H9 (cell line): ENCODE measurements around the gene CD8A. TPM values are rescaled to one million over a fixed set of nuclear protein-coding genes. Genes with fewer than 3 reads are reported as not detected.

ENCODE experiments used
- DNase-seq: peaks from one replicate; pipeline ENCODE4 v3.0.0-alpha.2; 2017
- H2AFZ ChIP-seq: one replicate; pipeline ENCODE4 v1.6.1; 2013; ENCODE audit warnings: mild to moderate bottlenecking, low read length, control low read depth, moderate library complexity
- H2AK5ac ChIP-seq: 2 replicates; pipeline ENCODE4 v1.6.1; 2013; ENCODE audit warnings: low read length, control low read depth, mixed read lengths; ENCODE audit not compliant: insufficient read length
- H2BK120ac ChIP-seq: one replicate; pipeline ENCODE4 v1.6.1; 2013; ENCODE audit warnings: low read depth, mild to moderate bottlenecking, low read length, control low read depth, inconsistent platforms; ENCODE audit not compliant: poor library complexity, severe bottlenecking
- H2BK12ac ChIP-seq: 2 replicates; pipeline ENCODE4 v1.6.1; 2013; ENCODE audit warnings: low read length, control low read depth, mixed read lengths, low read depth; ENCODE audit not compliant: insufficient read length
- H2BK15ac ChIP-seq: 2 replicates; pipeline ENCODE4 v1.6.1; 2013; ENCODE audit warnings: low read depth, low read length, control low read depth
- H2BK20ac ChIP-seq: one replicate; pipeline ENCODE4 v1.6.1; 2013; ENCODE audit warnings: low read depth, mild to moderate bottlenecking, low read length, control low read depth, inconsistent platforms; ENCODE audit not compliant: poor library complexity, severe bottlenecking
- H2BK5ac ChIP-seq: 2 replicates; pipeline ENCODE4 v1.6.1; 2013; ENCODE audit warnings: low read length, control low read depth, mixed read lengths; ENCODE audit not compliant: insufficient read length
- H3K14ac ChIP-seq: 2 replicates; pipeline ENCODE4 v1.6.1; 2013; ENCODE audit warnings: low read length, control low read depth; ENCODE audit not compliant: insufficient read depth
- H3K18ac ChIP-seq: 2 replicates; pipeline ENCODE4 v1.6.1; 2013; ENCODE audit warnings: low read depth, mild to moderate bottlenecking, mixed read lengths, low read length, control low read depth; ENCODE audit not compliant: insufficient read length
- H3K23ac ChIP-seq: 2 replicates; pipeline ENCODE4 v1.6.1; 2013; ENCODE audit warnings: low read length, control low read depth, mixed read lengths, low read depth; ENCODE audit not compliant: insufficient read length
- H3K23me2 ChIP-seq: 2 replicates; pipeline ENCODE4 v1.6.1; 2013; ENCODE audit warnings: low read depth, mild to moderate bottlenecking, mixed read lengths, low read length, control low read depth; ENCODE audit not compliant: insufficient read length, poor library complexity, severe bottlenecking
- H3K27ac ChIP-seq: 2 replicates; pipeline ENCODE4 v1.5.1; 2013; ENCODE audit warnings: low read length, control low read depth, mixed read lengths, low read depth; ENCODE audit not compliant: insufficient read length
- H3K27me3 ChIP-seq: 2 replicates; pipeline ENCODE4 v1.6.1; 2013; ENCODE audit warnings: low read length, control low read depth, inconsistent platforms; ENCODE audit not compliant: insufficient read depth
- H3K4ac ChIP-seq: 2 replicates; pipeline ENCODE4 v1.6.1; 2013; ENCODE audit warnings: low read depth, mild to moderate bottlenecking, control low read depth, inconsistent platforms, low read length, moderate library complexity
- H3K4me1 ChIP-seq: 2 replicates; pipeline ENCODE4 v1.6.1; 2013; ENCODE audit warnings: low read length, control low read depth, inconsistent platforms; ENCODE audit not compliant: insufficient read depth
- H3K4me2 ChIP-seq: 2 replicates; pipeline ENCODE4 v1.6.1; 2013; ENCODE audit warnings: low read length, control low read depth, mixed read lengths; ENCODE audit not compliant: insufficient read length, insufficient read depth
- H3K56ac ChIP-seq: 2 replicates; pipeline ENCODE4 v1.6.1; 2013; ENCODE audit warnings: low read depth, mild to moderate bottlenecking, mixed read lengths, low read length, control low read depth; ENCODE audit not compliant: insufficient read length
- H3K79me1 ChIP-seq: 2 replicates; pipeline ENCODE4 v1.6.1; 2013; ENCODE audit warnings: low read depth, mild to moderate bottlenecking, moderate library complexity, low read length, control low read depth, inconsistent platforms; ENCODE audit not compliant: insufficient read depth, poor library complexity, severe bottlenecking
- H3K79me2 ChIP-seq: 2 replicates; pipeline ENCODE4 v1.6.1; 2013; ENCODE audit warnings: low read length, control low read depth, inconsistent platforms; ENCODE audit not compliant: insufficient read depth
- H3K9ac ChIP-seq: 2 replicates; pipeline ENCODE4 v1.6.1; 2013; ENCODE audit warnings: low read length, control low read depth, mixed read lengths; ENCODE audit not compliant: insufficient read length; ENCODE audit errors: extremely low read depth
- H3K9me3 ChIP-seq: one replicate; pipeline ENCODE4 v1.6.1; 2013; ENCODE audit warnings: low read depth, low read length, inconsistent platforms; ENCODE audit not compliant: control insufficient read depth
- H3T11ph ChIP-seq: one replicate; pipeline ENCODE4 v1.6.1; 2013; ENCODE audit warnings: mild to moderate bottlenecking, low read length, control low read depth, inconsistent platforms
- H4K20me1 ChIP-seq: one replicate; pipeline ENCODE4 v1.6.1; 2013; ENCODE audit not compliant: control insufficient read depth, insufficient read length, insufficient read depth
- H4K5ac ChIP-seq: 2 replicates; pipeline ENCODE4 v1.6.1; 2013; ENCODE audit warnings: low read depth, mild to moderate bottlenecking, mixed read lengths, low read length, control low read depth; ENCODE audit not compliant: insufficient read length
- H4K8ac ChIP-seq: replicated peaks from 2 replicates; pipeline ENCODE4 v1.6.1; 2013; ENCODE audit warnings: low read length, control low read depth, mixed read lengths, low read depth; ENCODE audit not compliant: insufficient read length
- H4K91ac ChIP-seq: 2 replicates; pipeline ENCODE4 v1.6.1; 2013; ENCODE audit warnings: low read depth, mild to moderate bottlenecking, moderate library complexity, mixed read lengths, low read length, control low read depth; ENCODE audit not compliant: insufficient read length
- H3K27ac Mint-ChIP-seq, 3 experiments: 2 replicates in 2 of 3; 3 replicates in 1 of 3; pipeline ENCODE4 v1.8.0; 2020 to 2021; ENCODE audit warnings: mixed read lengths in 3 of 3, mild to moderate bottlenecking in 1 of 3, moderate library complexity in 1 of 3
- H3K27me3 Mint-ChIP-seq: 2 replicates; pipeline ENCODE4 v1.8.0; 2021; ENCODE audit warnings: low read depth, mild to moderate bottlenecking, moderate library complexity, mixed read lengths
- H3K36me3 Mint-ChIP-seq, 3 experiments: 2 replicates in 2 of 3; 3 replicates in 1 of 3; pipeline ENCODE4 v1.8.0; 2020 to 2021; ENCODE audit warnings: low read depth in 3 of 3, mixed read lengths in 3 of 3; ENCODE audit not compliant: insufficient read depth in 1 of 3
- H3K4me1 Mint-ChIP-seq, 2 experiments: 2 replicates each; pipeline ENCODE4 v1.8.0; 2020; ENCODE audit warnings: mixed read lengths in 2 of 2
- H3K4me3 Mint-ChIP-seq, 2 experiments: 2 replicates in 1 of 2; 3 replicates in 1 of 2; pipeline ENCODE4 v1.8.0; 2020 to 2021; ENCODE audit warnings: mild to moderate bottlenecking in 2 of 2, mixed read lengths in 2 of 2, moderate library complexity in 1 of 2
- H3K9me3 Mint-ChIP-seq, 2 experiments: 2 replicates in 1 of 2; 3 replicates in 1 of 2; pipeline ENCODE4 v1.8.0; 2020; ENCODE audit warnings: mild to moderate bottlenecking in 2 of 2, mixed read lengths in 2 of 2, moderate library complexity in 1 of 2
- WGBS: extraction: QIAGEN DNeasy Blood & Tissue Kit; methylation state at CpG from one replicate; pipeline ENCODE4 v1.1.7; 2013; ENCODE audit warnings: missing lambda C conversion rate, low lambda C conversion rate, mixed read lengths; ENCODE audit not compliant: insufficient read length; ENCODE audit errors: extremely low coverage; 5-methylcytosine and 5-hydroxymethylcytosine counted together
- total RNA-seq: library from RNA; stranded (reverse); gene quantifications from 2 replicates; pipeline ENCODE4 v1.2.1, GENCODE V29; 2021
- TF ChIP-seq, protein P1 (sequence below): fragments of 200-600 bp; sonication (generic); conservative IDR thresholded peaks from 3 replicates; pipeline ENCODE4 v1.8.0; 2021; ENCODE audit warnings: antibody characterized with exemption, mild to moderate bottlenecking

Gene CD8A
- total RNA-seq, 1 experiment from 2014 or later: not detected

- Histone ChIP-seq H3K27me3 (no peaks in the 10 kb centered on the region), H3K79me2 (no peaks in the 10 kb centered on the region), H2BK12ac (no peak overlapping the region), H3K23ac (no peak overlapping the region), H3T11ph (no peak overlapping the region), H3K9ac (no peak overlapping the region), H3K14ac (no peak overlapping the region), H3K18ac (no peak overlapping the region), H3K4ac (no peak overlapping the region), H3K27ac (no peak overlapping the region), H4K5ac (no peak overlapping the region), H3K56ac (no peak overlapping the region), H2AK5ac (no peak overlapping the region), H3K4me2 (no peak overlapping the region), H3K79me1 (no peaks in the 10 kb centered on the region), H3K23me2 (no peaks in the 10 kb centered on the region), H2BK15ac (no peak overlapping the region), H4K20me1 (no peaks in the 10 kb centered on the region), H2AFZ (no peak overlapping the region), H3K4me1 (no peaks in the 10 kb centered on the region), H4K91ac (no peak overlapping the region), H4K8ac (no peak overlapping the region), H2BK120ac (peak overlapping the region; percentile 9), H3K9me3 (peaks cover 4% of the 10 kb centered on the region), H2BK5ac (no peak overlapping the region), H2BK20ac (no peak overlapping the region)
- no peak overlapping the region for H3K4me3 Mint-ChIP-seq
- peaks cover 0 to 7% (median 2%) of the 10 kb centered on the region in 3 experiments; a peak in 3 of 7 replicates for H3K36me3 Mint-ChIP-seq
- TF ChIP-seq, protein P1, sequence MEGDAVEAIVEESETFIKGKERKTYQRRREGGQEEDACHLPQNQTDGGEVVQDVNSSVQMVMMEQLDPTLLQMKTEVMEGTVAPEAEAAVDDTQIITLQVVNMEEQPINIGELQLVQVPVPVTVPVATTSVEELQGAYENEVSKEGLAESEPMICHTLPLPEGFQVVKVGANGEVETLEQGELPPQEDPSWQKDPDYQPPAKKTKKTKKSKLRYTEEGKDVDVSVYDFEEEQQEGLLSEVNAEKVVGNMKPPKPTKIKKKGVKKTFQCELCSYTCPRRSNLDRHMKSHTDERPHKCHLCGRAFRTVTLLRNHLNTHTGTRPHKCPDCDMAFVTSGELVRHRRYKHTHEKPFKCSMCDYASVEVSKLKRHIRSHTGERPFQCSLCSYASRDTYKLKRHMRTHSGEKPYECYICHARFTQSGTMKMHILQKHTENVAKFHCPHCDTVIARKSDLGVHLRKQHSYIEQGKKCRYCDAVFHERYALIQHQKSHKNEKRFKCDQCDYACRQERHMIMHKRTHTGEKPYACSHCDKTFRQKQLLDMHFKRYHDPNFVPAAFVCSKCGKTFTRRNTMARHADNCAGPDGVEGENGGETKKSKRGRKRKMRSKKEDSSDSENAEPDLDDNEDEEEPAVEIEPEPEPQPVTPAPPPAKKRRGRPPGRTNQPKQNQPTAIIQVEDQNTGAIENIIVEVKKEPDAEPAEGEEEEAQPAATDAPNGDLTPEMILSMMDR: no peak
- WGBS: no CpG with 5 or more reads among the region's 2 CpGs
- peaks cover 16% of the 10 kb centered on the region for H3K27me3 Mint-ChIP-seq
- DNase-seq: no peak
- H3K9me3 Mint-ChIP-seq: peaks cover 6% of the 10 kb centered on the region in 2 experiments; a peak in 4 of 5 replicates
- H3K27ac Mint-ChIP-seq: no peak overlapping the region
- peaks cover 0 to 2% of the 10 kb centered on the region in 2 experiments; a peak in 2 of 4 replicates for H3K4me1 Mint-ChIP-seq
Measured at GRCh38 chr2:86818957-86819356, 28.2 kb upstream of the CD8A start.
